RWPE1 (cell line): ENCODE measurements around the gene GIMAP5.

Experiments used
- CTCF ChIA-PET: fragments of 350-600 bp; sonication (Branson Sonifier 250); formaldehyde crosslinking; extraction: SDS; loops from one replicate; lab custom pipeline; 2021; lab: Yijun Ruan, JAX
- POLR2A ChIA-PET: fragments of 400-600 bp; formaldehyde crosslinking; extraction: SDS; loops from one replicate; lab custom pipeline; 2020; ENCODE audit warnings: antibody characterized with exemption; ENCODE audit not compliant: low non-redundant PET; lab: Yijun Ruan, JAX
- DNase-seq: peaks from one replicate; pipeline ENCODE4 v3.0.0; 2012; ENCODE audit warnings: low spot score
- H3K27ac ChIP-seq: fragments of 450-650 bp; 2 replicates; pipeline ENCODE4 v1.5.1; 2017
- CTCF ChIP-seq: fragments of 450-650 bp; conservative IDR thresholded peaks from 2 replicates; pipeline ENCODE4 v1.5.1; 2017; ENCODE audit warnings: low read depth, mild to moderate bottlenecking

The GIMAP5 gene

GRCh38 chr7:150784120-150784736, 47.0 kb downstream of the GIMAP5 start:
- H3K27ac ChIP-seq, result no peak overlapping the region
- DNase-seq, result no peak
- ChIA-PET CTCF (interaction anchor here (0.7 kb wide), 1 partner anchor 13 kb away, joined by 5 read pairs; no protein-coding TSS in a partner anchor), POLR2A (no interaction called here)
- no peak for TF ChIP-seq CTCF

- ChIA-PET POLR2A (no interaction called here), CTCF (no interaction called here)
- H3K27ac ChIP-seq, result no peak overlapping the region
- DNase-seq, result no peak
- TF ChIP-seq CTCF, result no peak
These were observed 47.7 kb downstream of the GIMAP5 start for GRCh38 chr7:150784954-150785353.

- no peak for DNase-seq
- no peak for TF ChIP-seq CTCF
- CTCF ChIA-PET, result interaction anchor here (0.7 to 1.1 kb wide), 2 partner anchors 162 to 175 kb away, joined by 3 to 4 read pairs; no protein-coding TSS in a partner anchor
- POLR2A ChIA-PET, result no interaction called here
- no peak overlapping the region for H3K27ac ChIP-seq
These were observed 50.4 kb downstream of the GIMAP5 start for GRCh38 chr7:150787321-150788281.

GRCh38 chr7:150788474-150789269, 51.5 kb downstream of the GIMAP5 start:
- POLR2A ChIA-PET, result no interaction called here
- no peak for TF ChIP-seq CTCF
- DNase-seq, result no peak
- CTCF ChIA-PET, result interaction anchor here (1.1 kb wide), 1 partner anchor 174 kb away, joined by 4 read pairs; no protein-coding TSS in a partner anchor
- no peak overlapping the region for H3K27ac ChIP-seq

GRCh38 chr7:150790416-150791075, 53.3 kb downstream of the GIMAP5 start:
- ChIA-PET POLR2A (no interaction called here), CTCF (no interaction called here)
- DNase-seq, result no peak
- no peak overlapping the region for H3K27ac ChIP-seq
- no peak for TF ChIP-seq CTCF
